HG03139 (cell line): ENCODE results near the gene SLC2A4.

Source experiments
- ATAC-seq: cut with Tn5 transposase; IDR thresholded peaks from one replicate; pipeline ENCODE4 v1.9.1; 2021; ENCODE audit not compliant: unreplicated experiment

The SLC2A4 gene

DNA sequence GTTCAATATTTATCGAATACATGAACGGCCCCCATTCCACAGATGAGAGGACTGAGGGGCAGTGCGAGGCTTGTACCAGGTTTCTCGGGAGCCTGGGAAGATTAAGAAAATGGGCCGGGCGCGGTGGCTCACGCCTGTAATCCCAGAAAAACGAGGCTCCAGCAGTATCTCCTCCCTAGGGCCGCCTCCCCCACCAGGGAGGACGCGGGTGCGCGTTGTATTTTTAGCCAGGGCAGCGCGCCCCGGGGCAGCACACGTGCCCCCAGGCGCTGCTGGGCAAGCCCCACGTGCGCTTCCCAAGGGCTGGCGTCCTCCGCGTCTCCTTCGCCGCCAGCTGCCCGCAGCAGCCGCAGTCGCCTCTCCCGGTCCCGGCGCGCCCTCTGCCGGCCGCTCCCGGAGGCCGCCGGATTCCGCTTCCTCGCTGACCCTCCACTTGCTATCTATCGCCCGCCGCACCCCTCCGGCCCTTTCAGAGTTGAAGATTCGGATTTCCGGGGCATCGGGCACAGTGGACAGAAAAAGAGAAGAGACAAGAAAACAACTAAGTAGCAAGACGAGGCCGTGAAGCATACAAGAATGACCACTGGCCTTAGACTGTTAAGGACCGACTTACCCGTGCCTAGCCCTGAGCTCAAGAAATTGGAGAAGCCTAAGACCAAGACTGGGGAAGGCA lies 14.8 kb downstream of the SLC2A4 start:
- ATAC-seq: no peak

DNA sequence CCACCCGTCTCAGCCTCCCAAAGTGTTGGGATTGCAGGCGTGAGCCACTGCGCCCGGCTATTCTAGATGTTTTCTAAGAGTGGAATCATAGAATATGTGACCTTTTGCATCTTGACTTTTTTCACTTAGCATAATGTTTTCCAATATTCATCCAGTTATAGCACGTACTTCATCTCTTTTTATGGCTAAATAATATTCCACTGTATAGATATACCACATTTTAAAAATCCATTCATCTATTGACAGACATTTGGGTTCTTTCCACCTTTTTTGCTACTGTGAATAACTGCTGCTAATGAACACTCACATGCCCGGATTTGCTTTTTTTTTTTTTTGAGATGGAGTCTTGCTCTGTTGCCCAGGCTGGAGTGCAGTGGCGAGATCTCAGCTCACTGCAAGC lies 22.7 kb downstream of the SLC2A4 start:
- ATAC-seq: no peak

GRCh38 chr17:7306911-7307685 lies 25.6 kb downstream of the SLC2A4 start, which contains the start of gene EIF5A:
TSS of gene EIF5A (plus strand) at chr17:7307628. CDS start at chr17:7309636, 2,008 bp downstream.
- peak; percentile 58 for ATAC-seq

- ATAC-seq: peak; percentile 3
These were observed 26.4 kb downstream of the SLC2A4 start for GRCh38 chr17:7307686-7308624.

GRCh38 chr17:7308625-7309433 lies 27.3 kb downstream of the SLC2A4 start:
- ATAC-seq: no peak

DNA sequence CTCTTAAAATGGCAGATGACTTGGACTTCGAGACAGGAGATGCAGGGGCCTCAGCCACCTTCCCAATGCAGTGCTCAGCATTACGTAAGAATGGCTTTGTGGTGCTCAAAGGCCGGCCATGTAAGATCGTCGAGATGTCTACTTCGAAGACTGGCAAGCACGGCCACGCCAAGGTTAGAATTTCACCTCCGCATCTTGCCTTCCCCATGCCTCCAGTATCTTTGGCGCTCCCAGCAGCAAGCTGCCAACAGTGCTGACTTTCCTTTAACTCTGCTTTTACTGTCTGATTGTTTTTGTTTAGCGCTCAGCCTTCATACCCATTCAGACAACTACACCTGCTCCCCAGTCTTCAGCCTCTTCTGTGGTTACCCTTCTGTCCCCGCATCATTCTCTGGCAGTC lies 28.1 kb downstream of the SLC2A4 start:
- ATAC-seq: no peak

DNA sequence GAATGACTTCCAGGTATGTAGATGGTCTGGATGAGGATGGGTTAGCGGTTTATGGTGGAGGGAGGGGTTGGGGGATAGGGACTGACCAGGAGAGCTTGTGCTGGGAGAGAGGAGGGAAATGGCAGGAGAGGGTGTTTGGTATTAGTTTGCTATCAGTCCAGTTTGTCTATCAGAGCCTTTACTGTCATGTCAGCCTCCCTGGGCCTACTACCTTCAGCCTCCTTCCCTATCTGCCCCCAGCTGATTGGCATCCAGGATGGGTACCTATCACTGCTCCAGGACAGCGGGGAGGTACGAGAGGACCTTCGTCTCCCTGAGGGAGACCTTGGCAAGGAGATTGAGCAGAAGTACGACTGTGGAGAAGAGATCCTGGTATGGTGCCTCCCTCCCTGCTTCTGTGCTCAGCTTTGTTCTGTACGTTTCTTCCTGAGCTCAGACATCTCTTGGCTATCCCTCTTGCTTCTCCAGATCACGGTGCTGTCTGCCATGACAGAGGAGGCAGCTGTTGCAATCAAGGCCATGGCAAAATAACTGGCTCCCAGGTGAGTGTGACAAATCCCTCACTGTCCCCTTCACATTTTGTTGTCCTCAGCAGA lies 29.7 kb downstream of the SLC2A4 start:
- ATAC-seq: no peak

- ATAC-seq: no peak
These were observed 31.0 kb downstream of the SLC2A4 start for GRCh38 chr17:7312432-7313087.

DNA sequence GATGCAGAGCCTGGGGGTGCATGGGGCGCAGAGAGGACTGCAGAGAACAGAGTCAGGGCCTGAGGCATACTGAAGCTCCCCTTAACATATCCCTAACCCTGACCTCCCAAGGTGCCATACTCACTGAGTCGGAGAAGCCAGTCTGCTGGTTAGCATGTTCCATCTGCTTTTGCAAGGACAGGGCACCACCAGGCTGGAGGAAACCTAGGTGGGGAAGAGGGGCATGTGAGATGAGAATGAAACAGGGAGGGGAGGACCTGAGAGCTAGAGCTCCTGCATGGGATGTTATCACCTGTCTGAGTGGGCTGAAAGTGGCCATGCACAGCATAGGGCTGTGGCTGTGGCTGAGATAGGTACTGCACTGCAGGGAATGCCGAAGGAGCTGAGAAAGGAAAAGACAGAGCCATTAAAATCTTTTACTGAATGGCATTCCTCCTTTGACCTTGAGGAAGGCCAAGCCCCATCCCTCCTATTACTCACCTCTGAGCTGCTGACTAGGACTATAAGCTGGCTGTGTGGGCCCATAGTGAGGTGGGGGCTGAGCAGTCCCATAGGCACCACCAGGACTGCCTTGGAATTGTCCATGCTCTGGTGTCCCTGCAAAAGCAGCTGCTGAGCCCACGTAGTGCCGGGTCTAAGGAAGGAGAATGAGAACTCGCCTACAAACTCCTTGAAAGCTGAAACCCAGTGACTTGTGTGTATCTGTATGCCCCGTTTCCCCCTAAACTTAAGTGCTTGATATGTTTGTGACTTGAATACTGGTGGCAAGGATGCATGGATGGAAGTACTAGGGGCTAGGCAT lies 31.8 kb downstream of the SLC2A4 start:
- ATAC-seq: no peak

- no peak for ATAC-seq
These were observed 32.6 kb downstream of the SLC2A4 start for GRCh38 chr17:7313890-7314718.

GRCh38 chr17:7314719-7315569 lies 33.4 kb downstream of the SLC2A4 start, which contains the start of gene GPS2:
TSS of gene GPS2 (minus strand) at chr17:7315360. CDS start at chr17:7315052, 308 bp downstream.
- ATAC-seq: peak; percentile 68

DNA sequence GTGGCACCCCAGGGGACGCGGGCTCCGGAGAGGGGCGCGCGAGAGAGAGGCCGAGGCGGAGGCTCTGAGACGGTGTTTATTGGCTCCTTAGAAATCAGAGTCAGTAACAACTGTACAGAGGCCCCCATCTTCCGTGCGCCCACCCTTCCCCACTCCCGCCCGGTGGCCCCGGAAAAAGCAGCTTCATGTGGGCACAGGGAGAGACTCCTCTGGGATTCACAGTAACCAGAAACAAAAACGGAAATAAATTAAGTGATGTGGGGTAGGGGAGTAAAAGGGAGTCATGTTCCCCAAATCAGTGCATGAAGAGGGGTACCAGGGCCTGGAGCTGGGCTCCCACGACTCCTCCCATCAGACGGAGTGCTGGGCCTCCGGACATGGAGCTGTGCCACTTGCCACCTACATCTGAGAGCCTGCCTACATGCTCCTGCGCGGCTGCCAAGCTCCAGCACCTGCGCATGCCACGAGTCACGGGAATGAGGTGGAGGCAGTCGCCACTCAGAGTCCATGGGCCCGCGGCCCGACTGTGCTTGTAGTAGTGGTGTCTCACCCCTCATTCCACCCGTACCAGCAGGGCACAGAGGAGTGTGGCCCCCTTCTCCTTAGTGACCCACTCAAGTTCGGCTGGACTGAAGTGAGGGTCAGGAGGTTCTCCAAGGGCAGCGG lies 34.2 kb downstream of the SLC2A4 start:
- no peak for ATAC-seq

- ATAC-seq: no peak
These were observed 35.8 kb downstream of the SLC2A4 start for GRCh38 chr17:7317161-7317803.

DNA sequence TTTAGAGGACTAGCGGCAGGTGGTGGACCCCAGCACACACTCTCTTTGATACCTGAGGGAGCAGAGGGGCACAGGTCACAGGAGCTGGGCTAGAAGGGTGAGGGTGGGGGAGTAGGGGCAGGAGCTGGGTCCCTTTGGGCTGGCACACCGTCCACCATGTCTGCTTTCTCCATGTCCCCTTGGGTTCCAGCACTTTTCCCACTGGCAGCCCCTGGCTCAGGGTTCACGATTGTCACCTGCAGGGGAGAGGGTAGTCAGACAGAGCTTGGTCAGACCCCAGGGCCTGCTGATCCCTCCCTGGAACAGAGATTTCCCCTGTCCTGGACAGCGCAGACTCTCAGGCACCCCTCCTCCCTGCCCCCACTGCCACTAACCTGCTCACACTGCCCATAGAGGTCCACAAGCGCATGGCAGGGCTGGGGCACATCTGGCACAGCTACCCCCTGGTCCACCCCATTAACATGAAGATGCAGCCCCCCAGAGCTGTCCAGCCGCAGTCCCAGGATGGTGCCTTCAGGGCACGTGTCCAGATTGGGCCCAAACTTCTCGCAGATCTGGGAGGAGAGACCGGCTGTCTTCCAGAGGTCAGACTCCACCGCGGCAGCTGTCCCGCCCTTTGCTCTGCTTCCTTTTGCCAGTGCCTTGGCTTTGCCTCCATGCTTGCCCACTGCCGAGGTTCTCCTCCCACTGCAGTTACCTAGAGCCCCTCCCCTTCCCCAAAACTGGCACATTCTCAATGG lies 36.8 kb downstream of the SLC2A4 start:
- no peak for ATAC-seq

- ATAC-seq: no peak
These were observed 39.9 kb downstream of the SLC2A4 start for GRCh38 chr17:7321466-7321865.
